A549 (cell line): ENCODE results near the gene LRP3. TPM values are rescaled to one million over a fixed set of nuclear protein-coding genes. Genes with fewer than 3 reads are reported as not detected.
A peak's percentile ranks its signal among the peaks of the same experiment; 100 is the strongest.

Experiments used
- ATAC-seq, 2 experiments: fragments of 200-7000 bp in 1 of 2; fragments of >200 bp in 1 of 2; cut with Nextera tagmentation in 1 of 2; cut with Tn5 transposase in 1 of 2; 3 replicates each; pipeline versions ENCODE4 v1.8.0 to v1.9.1; 2018 to 2020; ENCODE audit warnings: mild to moderate bottlenecking in 1 of 2, moderate library complexity in 1 of 2
- CTCF ChIA-PET: fragments of 300-600 bp; sonication (Branson Sonifier 250); formaldehyde crosslinking; extraction: SDS; loops from one replicate; lab custom pipeline; 2021; ENCODE audit warnings: antibody characterized with exemption, inconsistent platforms; lab: Yijun Ruan, JAX
- POLR2A ChIA-PET: fragments of 350-600 bp; formaldehyde crosslinking; extraction: SDS; loops from one replicate; lab custom pipeline; 2021; ENCODE audit warnings: antibody characterized with exemption, inconsistent platforms; lab: Yijun Ruan, JAX
- DNase-seq, 2 experiments: peaks; one replicate each; pipeline versions ENCODE4 v3.0.0 to v3.0.0-alpha.2; 2011 to 2016; ENCODE audit warnings: low read depth in 1 of 2, low spot score in 1 of 2
- FAIRE-seq: peaks from 2 replicates; lab custom pipeline; 2011; peaks lifted over from hg19 to GRCh38; lab: Jason Lieb, UNC
- H3K27ac ChIP-seq, 2 experiments: fragments of >200 bp; sonication (Bioruptor Twin); formaldehyde crosslinking; 3 replicates each; pipeline ENCODE4 v1.5.1; 2016 to 2017
- H3K4me1 ChIP-seq: fragments of >200 bp; sonication (Bioruptor Twin); formaldehyde crosslinking; 3 replicates; pipeline ENCODE4 v1.6.1; 2016
- H3K4me2 ChIP-seq: fragments of >200 bp; sonication (Bioruptor Twin); formaldehyde crosslinking; 3 replicates; pipeline ENCODE4 v1.6.1; 2016
- H3K4me3 ChIP-seq: fragments of >200 bp; sonication (Bioruptor Twin); formaldehyde crosslinking; 3 replicates; pipeline ENCODE4 v1.5.1; 2016
- H3K9me3 ChIP-seq: fragments of >200 bp; sonication (Bioruptor Twin); formaldehyde crosslinking; 3 replicates; pipeline ENCODE4 v1.6.1; 2016
- ATOH8 ChIP-seq: fragments of 250-450 bp; sonication (Bioruptor Pico); IDR thresholded peaks from 2 replicates; pipeline ENCODE4 v1.5.0; 2020; ENCODE audit warnings: low read depth, mild to moderate bottlenecking, moderate library complexity
- CHD2 ChIP-seq: fragments of 150-350 bp; IDR thresholded peaks from 2 replicates; pipeline ENCODE4 v1.6.1; 2014; ENCODE audit warnings: low read length; ENCODE audit not compliant: partially characterized antibody
- E2F6 ChIP-seq: IDR thresholded peaks from 2 replicates; pipeline ENCODE4 v1.6.1; 2012; ENCODE audit warnings: low read depth, borderline replicate concordance
- EHF ChIP-seq: fragments of 250-450 bp; sonication (Bioruptor Pico); IDR thresholded peaks from 2 replicates; pipeline ENCODE4 v1.5.0; 2020; ENCODE audit warnings: mild to moderate bottlenecking
- ELK1 ChIP-seq: fragments of 150-350 bp; IDR thresholded peaks from 2 replicates; pipeline ENCODE4 v1.6.1; 2014; ENCODE audit warnings: low read depth, mild to moderate bottlenecking, low read length
- ESRRA ChIP-seq: fragments of 150-350 bp; IDR thresholded peaks from 2 replicates; pipeline ENCODE4 v1.6.1; 2014; ENCODE audit warnings: mild to moderate bottlenecking, low read length, borderline replicate concordance
- FOXS1 ChIP-seq: fragments of 250-450 bp; sonication (Bioruptor Pico); IDR thresholded peaks from 2 replicates; pipeline ENCODE4 v1.5.0; 2020; ENCODE audit warnings: mild to moderate bottlenecking, moderate library complexity
- GATA3 ChIP-seq: IDR thresholded peaks from 2 replicates; pipeline ENCODE4 v1.6.1; 2012; ENCODE audit warnings: borderline replicate concordance
- HES2 ChIP-seq: fragments of >200 bp; sonication (Bioruptor Twin); formaldehyde crosslinking; IDR thresholded peaks from 2 replicates; pipeline ENCODE4 v1.6.1; 2016
- HEYL ChIP-seq: fragments of 250-450 bp; sonication (Bioruptor Pico); IDR thresholded peaks from 2 replicates; pipeline ENCODE4 v1.8.0; 2021; ENCODE audit warnings: mild to moderate bottlenecking, moderate library complexity
- HOXA7 ChIP-seq: fragments of 250-450 bp; sonication (Bioruptor Pico); IDR thresholded peaks from 2 replicates; pipeline ENCODE4 v1.5.0; 2020; ENCODE audit warnings: mild to moderate bottlenecking, moderate library complexity
- KDM1A ChIP-seq: fragments of 200-600 bp; sonication (generic); IDR thresholded peaks from 2 replicates; pipeline ENCODE4 v1.6.1; 2016; ENCODE audit warnings: low read depth, mild to moderate bottlenecking
- NFE2L2 ChIP-seq: fragments of 150-350 bp; conservative IDR thresholded peaks from 2 replicates; pipeline ENCODE4 v1.6.1; 2014; ENCODE audit warnings: low read length
- NR3C1 ChIP-seq: fragments of >200 bp; sonication (Bioruptor Twin); formaldehyde crosslinking; IDR thresholded peaks from 3 replicates; pipeline ENCODE4 v1.6.1; 2017
- POLR2A ChIP-seq: IDR thresholded peaks from 2 replicates; pipeline ENCODE4 v1.6.1; 2012; ENCODE audit warnings: mild to moderate bottlenecking, low read length
- RCOR1 ChIP-seq: fragments of 150-350 bp; IDR thresholded peaks from 2 replicates; pipeline ENCODE4 v1.6.1; 2014; ENCODE audit warnings: antibody characterized with exemption, low read length, low read depth
- SMC3 ChIP-seq: fragments of >200 bp; sonication (Bioruptor Twin); formaldehyde crosslinking; IDR thresholded peaks from 3 replicates; pipeline ENCODE4 v1.6.1; 2018; ENCODE audit warnings: inconsistent platforms
- USF2 ChIP-seq: fragments of 450-650 bp; IDR thresholded peaks from 2 replicates; pipeline ENCODE4 v1.6.1; 2014; ENCODE audit warnings: antibody characterized with exemption
- ZC3H11A ChIP-seq: fragments of 450-650 bp; IDR thresholded peaks from 2 replicates; pipeline ENCODE4 v1.6.1; 2014; ENCODE audit warnings: antibody characterized with exemption, mild to moderate bottlenecking
- ZFP36 ChIP-seq: fragments of 450-650 bp; IDR thresholded peaks from 2 replicates; pipeline ENCODE4 v1.6.1; 2014; ENCODE audit warnings: borderline replicate concordance; ENCODE audit not compliant: partially characterized antibody
- WGBS: methylation state at CpG from one replicate; pipeline ENCODE4 v1.1.6; 2017; ENCODE audit errors: missing lambda C conversion rate; 5-methylcytosine and 5-hydroxymethylcytosine counted together
- polyA plus RNA-seq, 4 experiments: library from polyadenylated mRNA; depleted of rRNA in 3 of 4; stranded (reverse); fragments of >200 nt; fragmentation: RNase III in 1 of 4; extraction: RNeasy Plus Mini Kit Qiagen cat#74134 plus additional on column Dnase treatment in 1 of 4; gene quantifications; 2 replicates in 3 of 4; 3 replicates in 1 of 4; pipeline ENCODE4 v1.2.3, GENCODE V29; 2011 to 2017

LRP3 gene
- polyA plus RNA-seq, 2 of the 4 experiments (the other 2 are of a cell fraction) = 10.9 to 25.1 TPM

- WGBS = 79% methylated on average over 10 of the region's 10 CpGs
- no peak overlapping the region for H3K4me2 ChIP-seq
- TF ChIP-seq NR3C1 (no peak), RCOR1 (no peak), CHD2 (no peak), GATA3 (no peak), ATOH8 (no peak), FOXS1 (no peak), HES2 (no peak), NFE2L2 (no peak), HEYL (CRISPR knock-in tag) (no peak), ZFP36 (no peak), USF2 (no peak), ESRRA (no peak), SMC3 (no peak), HOXA7 (no peak), POLR2A (no peak), E2F6 (no peak), EHF (CRISPR knock-in tag) (no peak), ZC3H11A (no peak), ELK1 (no peak)
- CTCF ChIA-PET = interaction anchor here (0.6 to 16.3 kb wide), 17 partner anchors 8 to 887 kb away, joined by 3 to 1493 read pairs (median 23); partner anchors contain the start of genes CEBPA, CEBPG and SLC7A10
- DNase-seq = no peak
- H3K4me1 ChIP-seq = peaks cover 3% of the 10 kb centered on the region; the same call in 1 of the 3 replicates
- no peak overlapping the region for H3K27ac ChIP-seq
- H3K4me3 ChIP-seq = no peak overlapping the region
- no peak for FAIRE-seq
- no peaks in the 10 kb centered on the region for H3K9me3 ChIP-seq
- no peak for ATAC-seq
- POLR2A ChIA-PET = interaction anchor here (1.2 kb wide), 1 partner anchor 62 kb away, joined by 3 read pairs; no protein-coding TSS in a partner anchor
Observed at GRCh38 chr19:33238481-33239149, 44.5 kb downstream of the LRP3 start.

GRCh38 chr19:33239223-33239975, 45.3 kb downstream of the LRP3 start:
- no peaks in the 10 kb centered on the region for H3K9me3 ChIP-seq
- H3K4me3 ChIP-seq = no peak overlapping the region
- peaks cover 3% of the 10 kb centered on the region; the same call in 1 of the 3 replicates for H3K4me1 ChIP-seq
- CTCF ChIA-PET = interaction anchor here (0.6 to 16.3 kb wide), 17 partner anchors 9 to 533 kb away, joined by 3 to 1493 read pairs (median 7); partner anchors contain the start of genes CEBPA, CEBPG and SLC7A10
- no peak for DNase-seq
- peak; percentile 88 for TF ChIP-seq ZFP36
- TF ChIP-seq KDM1A = no peak
- TF ChIP-seq, all 56 proteins: peak for 1
- ATAC-seq (no peak), FAIRE-seq (no peak)
- H3K27ac ChIP-seq = no peak overlapping the region
- 66% methylated on average over 10 of the region's 10 CpGs for WGBS
- no peak overlapping the region for H3K4me2 ChIP-seq
- POLR2A ChIA-PET = interaction anchor here (1.5 kb wide), 1 partner anchor 63 kb away, joined by 5 read pairs; the partner anchor contains the start of gene CEBPA
